ENCODE results near the gene SCGB1C1.

The SCGB1C1 gene

DNA sequence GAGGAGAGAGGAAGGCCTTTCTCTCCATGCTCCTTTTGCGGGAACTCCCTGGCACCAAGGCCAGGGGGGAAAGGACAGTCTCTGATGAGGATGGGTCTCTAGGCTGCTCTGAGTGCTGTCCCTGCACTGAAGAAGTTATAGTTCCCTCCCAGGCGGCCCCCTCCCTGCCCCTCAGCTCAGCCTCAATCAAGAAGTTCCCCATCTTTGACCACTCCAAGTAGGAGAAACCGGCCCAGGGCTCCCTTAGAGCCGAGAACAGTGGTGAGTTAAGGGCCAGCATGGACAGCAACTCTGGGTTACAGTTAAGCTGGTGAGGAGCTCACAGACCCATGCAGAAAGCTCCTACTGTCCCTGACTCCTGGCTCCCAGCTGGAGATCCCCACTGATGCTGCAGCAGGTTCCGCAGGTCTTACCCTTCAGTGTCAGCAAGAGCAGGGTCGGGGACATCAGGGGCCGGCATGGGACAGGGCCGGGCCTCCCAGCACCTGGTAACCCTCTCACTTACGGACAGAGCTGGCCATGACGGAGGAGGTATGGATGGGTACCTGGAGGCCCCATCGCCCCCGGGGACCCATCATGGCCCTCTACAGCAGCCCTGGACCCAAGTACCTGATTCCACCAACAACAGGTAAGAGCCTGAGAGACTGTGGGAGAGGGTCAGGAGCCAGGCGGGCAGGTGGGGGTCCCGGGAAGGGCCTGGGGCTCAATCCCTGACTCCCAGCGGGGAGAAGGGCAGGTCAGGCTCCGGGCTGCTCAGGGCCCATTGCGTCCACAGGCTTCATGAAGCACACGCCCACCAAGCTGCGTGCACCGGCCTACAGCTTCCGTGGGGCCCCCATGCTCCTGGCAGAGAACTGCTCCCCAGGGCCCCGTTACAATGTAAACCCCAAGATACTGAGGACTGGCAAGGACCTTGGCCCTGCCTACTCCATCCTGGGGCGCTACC, 4.2 kb downstream of the SCGB1C1 start:
- H3K4me3 ChIP-seq (ENCODE audit: low read depth, low read length): no peak overlapping the region
- in situ Hi-C loops (cut with HindIII; ENCODE audit: low pct_ligation_motif_present, low sequenced_read_pairs): no loop called here
- peaks cover 6% of the 10 kb centered on the region for H3K36me3 ChIP-seq (replicated peaks)
- H3K27me3 ChIP-seq (replicated peaks): no peaks in the 10 kb centered on the region
- no peak overlapping the region for H3K27ac ChIP-seq
- TF ChIP-seq, protein P1, sequence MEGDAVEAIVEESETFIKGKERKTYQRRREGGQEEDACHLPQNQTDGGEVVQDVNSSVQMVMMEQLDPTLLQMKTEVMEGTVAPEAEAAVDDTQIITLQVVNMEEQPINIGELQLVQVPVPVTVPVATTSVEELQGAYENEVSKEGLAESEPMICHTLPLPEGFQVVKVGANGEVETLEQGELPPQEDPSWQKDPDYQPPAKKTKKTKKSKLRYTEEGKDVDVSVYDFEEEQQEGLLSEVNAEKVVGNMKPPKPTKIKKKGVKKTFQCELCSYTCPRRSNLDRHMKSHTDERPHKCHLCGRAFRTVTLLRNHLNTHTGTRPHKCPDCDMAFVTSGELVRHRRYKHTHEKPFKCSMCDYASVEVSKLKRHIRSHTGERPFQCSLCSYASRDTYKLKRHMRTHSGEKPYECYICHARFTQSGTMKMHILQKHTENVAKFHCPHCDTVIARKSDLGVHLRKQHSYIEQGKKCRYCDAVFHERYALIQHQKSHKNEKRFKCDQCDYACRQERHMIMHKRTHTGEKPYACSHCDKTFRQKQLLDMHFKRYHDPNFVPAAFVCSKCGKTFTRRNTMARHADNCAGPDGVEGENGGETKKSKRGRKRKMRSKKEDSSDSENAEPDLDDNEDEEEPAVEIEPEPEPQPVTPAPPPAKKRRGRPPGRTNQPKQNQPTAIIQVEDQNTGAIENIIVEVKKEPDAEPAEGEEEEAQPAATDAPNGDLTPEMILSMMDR (IDR thresholded peaks at IDR 0.05; ENCODE audit: low read depth, low read length, missing control alignments): no peak
- no peak for DNase-seq

DNA sequence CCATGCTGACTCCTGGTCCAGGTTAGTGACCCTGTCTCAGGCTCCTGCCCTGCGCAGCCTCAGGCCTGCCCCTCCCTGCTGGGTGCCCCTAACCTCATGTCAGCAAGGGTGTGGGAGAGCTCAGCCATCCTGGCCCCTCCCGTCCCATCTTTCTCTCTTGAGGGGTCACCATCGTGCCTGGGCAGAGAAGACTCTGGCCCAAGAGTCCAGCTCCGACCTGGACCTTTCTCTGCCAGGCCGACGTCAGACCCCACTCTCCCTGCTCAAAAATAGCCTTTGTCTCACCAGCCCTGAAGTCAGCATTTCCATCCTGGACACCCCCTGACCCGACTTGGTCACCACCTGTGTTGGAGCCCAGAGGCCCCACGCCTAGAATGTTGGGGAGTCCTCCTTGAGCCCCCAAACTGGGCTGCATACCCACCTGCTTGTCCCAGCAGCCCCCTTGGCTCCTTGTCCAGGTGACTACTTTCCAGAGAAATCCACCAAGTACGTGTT, 4.9 kb downstream of the SCGB1C1 start:
- no peak for DNase-seq
- in situ Hi-C loops (cut with HindIII; ENCODE audit: low pct_ligation_motif_present, low sequenced_read_pairs): no loop called here
- H3K36me3 ChIP-seq (replicated peaks): peaks cover 6% of the 10 kb centered on the region
- H3K27me3 ChIP-seq (replicated peaks): no peaks in the 10 kb centered on the region
- H3K4me3 ChIP-seq (ENCODE audit: low read depth, low read length): no peak overlapping the region
- TF ChIP-seq, protein P1 (IDR thresholded peaks at IDR 0.05; ENCODE audit: low read depth, low read length, missing control alignments): no peak
- no peak overlapping the region for H3K27ac ChIP-seq

DNA sequence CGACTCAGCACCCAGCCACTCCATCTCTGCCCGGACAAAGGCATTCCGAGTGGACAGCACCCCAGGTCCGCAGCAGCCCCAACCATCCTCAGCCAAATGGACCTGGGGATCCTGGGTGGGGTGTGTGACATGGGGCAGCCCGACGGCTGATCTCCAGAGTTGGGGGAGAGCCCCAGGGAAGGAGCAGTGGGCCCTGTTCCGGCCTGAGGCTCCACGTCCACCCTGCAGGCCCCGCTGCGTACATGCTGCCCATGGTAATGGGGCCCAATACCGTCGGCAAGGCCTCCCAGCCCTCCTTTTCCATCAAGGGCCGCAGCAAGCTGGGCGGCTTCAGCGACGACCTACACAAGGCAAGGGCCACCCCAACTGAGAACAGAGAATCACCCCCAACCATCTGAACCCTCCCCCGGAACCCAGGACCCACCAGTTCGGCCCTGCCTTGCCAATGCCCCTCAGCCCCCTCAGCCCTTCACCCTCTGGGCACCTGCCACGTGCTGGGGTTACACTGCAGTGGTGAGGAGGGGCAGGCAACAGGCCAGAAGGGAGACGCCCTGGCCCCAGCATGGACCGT, 5.4 kb downstream of the SCGB1C1 start:
- no peak for DNase-seq
- Histone ChIP-seq H3K27me3 (replicated peaks) (no peaks in the 10 kb centered on the region), H3K36me3 (replicated peaks) (peaks cover 6% of the 10 kb centered on the region), H3K4me3 (ENCODE audit: low read depth, low read length) (no peak overlapping the region), H3K27ac (no peak overlapping the region)
- TF ChIP-seq, protein P1 (IDR thresholded peaks at IDR 0.05; ENCODE audit: low read depth, low read length, missing control alignments): no peak
- in situ Hi-C loops (cut with HindIII; ENCODE audit: low pct_ligation_motif_present, low sequenced_read_pairs): no loop called here

DNA sequence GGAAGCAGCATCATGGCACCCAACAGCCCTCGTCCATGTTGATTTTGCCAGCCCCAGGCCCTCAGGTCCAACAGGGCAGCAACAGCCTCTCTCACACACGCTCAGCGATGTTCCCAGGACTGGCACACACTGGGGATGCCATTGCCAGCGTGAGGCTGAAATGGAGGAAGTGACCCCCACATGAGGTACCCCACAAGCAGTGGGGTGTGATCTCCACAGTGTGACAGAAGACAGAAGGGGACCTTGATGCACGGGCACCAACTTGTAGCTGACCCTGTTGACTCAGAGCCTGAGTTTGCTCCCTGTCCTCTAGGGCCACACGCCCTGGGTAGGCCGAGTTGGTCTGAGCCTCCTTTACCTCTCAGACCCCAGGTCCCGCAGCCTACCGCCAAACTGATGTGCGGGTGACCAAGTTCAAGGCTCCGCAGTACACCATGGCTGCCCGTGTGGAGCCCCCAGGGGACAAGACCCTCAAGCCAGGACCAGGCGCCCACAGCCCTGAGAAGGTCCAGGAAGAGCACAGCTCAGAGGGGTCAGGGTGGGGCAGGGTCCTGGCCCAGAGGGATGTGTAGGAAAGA, 6.2 kb downstream of the SCGB1C1 start:
- no peak for DNase-seq
- TF ChIP-seq, protein P1 (IDR thresholded peaks at IDR 0.05; ENCODE audit: low read depth, low read length, missing control alignments): no peak
- in situ Hi-C loops (cut with HindIII; ENCODE audit: low pct_ligation_motif_present, low sequenced_read_pairs): no loop called here
- Histone ChIP-seq H3K4me3 (ENCODE audit: low read depth, low read length) (no peak overlapping the region), H3K36me3 (replicated peaks) (peaks cover 13% of the 10 kb centered on the region), H3K27me3 (replicated peaks) (no peaks in the 10 kb centered on the region), H3K27ac (no peak overlapping the region)

DNA sequence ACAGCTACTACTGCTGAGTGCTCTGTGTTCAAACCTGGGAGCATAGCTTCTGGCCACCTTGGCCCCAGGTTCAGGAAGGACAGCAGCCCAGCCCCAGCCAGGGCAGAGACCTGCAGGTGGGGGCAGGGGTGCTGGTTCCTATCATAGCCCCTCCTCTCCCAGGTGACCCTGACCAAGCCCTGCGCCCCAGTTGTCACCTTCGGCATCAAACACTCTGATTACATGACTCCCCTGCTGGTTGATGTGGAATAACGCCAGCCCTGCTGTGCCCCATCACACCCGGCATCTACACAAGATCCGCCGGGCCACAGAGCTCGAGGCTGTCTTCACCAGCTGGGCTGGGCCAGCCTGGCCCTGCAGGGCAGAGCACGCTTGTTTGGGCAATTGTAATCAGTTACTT, 6.9 kb downstream of the SCGB1C1 start:
- in situ Hi-C loops (cut with HindIII; ENCODE audit: low pct_ligation_motif_present, low sequenced_read_pairs): no loop called here
- TF ChIP-seq, protein P1 (IDR thresholded peaks at IDR 0.05; ENCODE audit: low read depth, low read length, missing control alignments): no peak
- Histone ChIP-seq H3K36me3 (replicated peaks) (peaks cover 20% of the 10 kb centered on the region), H3K27ac (no peak overlapping the region), H3K4me3 (ENCODE audit: low read depth, low read length) (no peak overlapping the region), H3K27me3 (replicated peaks) (no peaks in the 10 kb centered on the region)
- no peak for DNase-seq
